ENCODE measurements around the gene PEAK1.

PEAK1 gene

GRCh38 chr15:77400258-77400657, 19.6 kb downstream of the PEAK1 start:
- no peak for DNase-seq

GRCh38 chr15:77398927-77399326, 21.0 kb downstream of the PEAK1 start:
- no peak for DNase-seq

GRCh38 chr15:77396692-77397091, 23.2 kb downstream of the PEAK1 start:
- no peak for DNase-seq

DNA sequence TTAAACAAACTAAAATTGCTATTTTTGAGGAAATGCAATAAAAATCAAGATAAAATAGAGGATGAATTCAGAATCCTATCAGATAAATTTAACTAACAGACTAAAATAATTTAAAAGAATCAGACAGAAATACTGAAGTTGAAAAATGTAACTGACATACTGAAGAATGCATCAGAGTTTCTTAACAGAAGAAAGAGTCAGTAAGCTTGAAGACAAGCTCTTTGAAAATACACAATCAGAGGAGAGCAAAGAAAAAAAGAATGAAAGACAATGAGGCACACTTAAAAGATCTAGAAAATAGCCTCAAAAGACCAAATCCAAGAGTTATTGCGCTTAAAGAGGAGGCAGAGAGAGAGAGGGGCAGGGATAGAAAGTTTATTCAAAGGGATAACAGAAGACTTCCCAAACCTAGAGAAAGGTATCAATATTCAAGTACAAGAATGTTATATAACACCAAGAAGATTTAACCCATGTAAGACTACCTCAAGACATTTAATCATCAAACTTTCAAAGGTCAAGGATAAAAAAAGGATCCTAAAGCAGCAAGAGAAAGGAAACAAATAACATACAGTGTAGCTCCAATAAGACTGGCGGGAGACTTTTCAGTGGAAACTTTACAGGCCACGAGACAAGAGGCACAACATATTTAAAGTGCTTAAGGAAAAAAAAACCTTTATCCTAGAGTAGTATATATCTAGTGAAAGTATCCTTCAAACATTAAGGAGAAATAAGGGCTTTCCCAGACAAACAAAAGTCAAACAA, 24.7 kb downstream of the PEAK1 start:
- DNase-seq = no peak

DNA sequence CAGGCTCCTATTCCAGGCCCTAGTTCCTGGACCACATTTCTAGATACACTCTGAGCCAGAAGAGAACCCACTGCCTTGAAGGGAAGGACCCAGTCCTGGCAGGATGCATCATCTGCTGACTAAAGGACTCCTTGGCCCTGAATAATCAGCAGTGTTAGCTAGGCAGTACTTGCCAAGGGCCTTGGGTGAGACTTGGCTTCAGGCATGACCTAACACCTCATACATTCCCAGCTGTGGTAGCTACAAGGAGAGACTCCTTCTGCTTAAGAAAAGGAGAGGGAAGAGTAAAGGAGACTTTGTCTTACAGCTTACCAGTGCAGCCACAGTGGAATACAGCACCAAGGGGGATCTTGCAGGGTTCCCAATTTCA, 26.4 kb downstream of the PEAK1 start:
- no peak for DNase-seq

- DNase-seq = no peak
Observed at GRCh38 chr15:77392762-77393470, 27.0 kb downstream of the PEAK1 start.

DNA sequence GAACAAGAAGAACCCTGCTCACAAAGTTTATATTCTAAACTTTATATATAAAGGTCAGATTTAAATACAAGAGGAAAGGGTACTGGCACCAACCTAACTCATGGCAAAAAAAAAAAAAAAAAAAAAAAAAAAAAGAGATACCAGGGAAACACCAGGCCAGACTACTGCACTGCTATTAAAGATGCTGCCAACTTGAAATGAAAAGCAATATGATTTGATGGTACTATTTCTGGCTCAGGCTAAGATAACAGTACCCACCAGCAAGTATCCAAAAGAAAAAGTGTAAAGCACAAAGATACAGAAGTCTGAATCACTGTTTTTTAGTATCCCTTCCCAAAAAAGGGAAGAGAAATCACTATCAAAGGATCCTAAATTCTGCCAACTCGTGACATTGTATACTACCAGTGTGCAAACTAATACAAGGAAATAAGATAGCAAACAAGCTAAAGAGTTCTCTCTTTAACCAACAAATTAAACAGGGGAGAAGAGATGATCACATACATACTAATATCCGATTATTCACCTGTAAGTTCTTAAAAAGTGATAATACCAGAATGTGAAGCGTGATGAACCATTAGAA, 28.4 kb downstream of the PEAK1 start:
- DNase-seq = no peak

DNA sequence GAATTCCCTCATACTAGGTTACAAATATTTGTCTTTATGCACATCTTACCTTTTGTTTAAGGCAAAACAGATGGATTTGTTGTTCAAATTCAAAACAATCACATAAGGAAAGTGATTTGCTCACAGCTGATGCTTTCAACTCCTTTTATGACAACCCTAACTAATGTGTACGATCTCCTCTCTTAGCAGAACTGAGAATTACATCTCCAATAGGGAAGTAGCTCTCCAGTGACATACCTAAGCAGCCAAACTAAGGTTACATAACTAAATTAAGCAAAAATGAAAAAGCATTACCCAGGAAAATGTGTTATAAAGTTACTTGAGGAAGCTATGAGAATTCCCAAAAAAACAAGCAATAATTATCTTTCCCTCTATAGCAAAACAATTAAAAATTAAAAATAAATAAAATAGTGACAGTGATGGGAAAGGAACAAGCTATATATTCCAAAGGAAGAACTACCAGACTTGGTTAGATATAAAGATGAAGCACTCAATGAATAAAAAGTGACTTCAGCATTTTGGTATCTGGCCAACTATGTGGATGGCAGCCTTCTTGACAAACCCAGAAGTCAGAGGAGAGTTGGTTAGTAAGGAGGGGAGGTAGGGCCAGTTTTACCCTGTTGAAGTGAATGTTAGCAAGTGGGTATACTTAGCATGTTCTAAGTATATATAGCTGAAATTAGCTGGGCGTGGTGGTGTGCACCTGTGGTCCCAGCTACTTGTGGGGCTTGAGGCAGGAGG, 32.4 kb downstream of the PEAK1 start:
- no peak for DNase-seq

DNA sequence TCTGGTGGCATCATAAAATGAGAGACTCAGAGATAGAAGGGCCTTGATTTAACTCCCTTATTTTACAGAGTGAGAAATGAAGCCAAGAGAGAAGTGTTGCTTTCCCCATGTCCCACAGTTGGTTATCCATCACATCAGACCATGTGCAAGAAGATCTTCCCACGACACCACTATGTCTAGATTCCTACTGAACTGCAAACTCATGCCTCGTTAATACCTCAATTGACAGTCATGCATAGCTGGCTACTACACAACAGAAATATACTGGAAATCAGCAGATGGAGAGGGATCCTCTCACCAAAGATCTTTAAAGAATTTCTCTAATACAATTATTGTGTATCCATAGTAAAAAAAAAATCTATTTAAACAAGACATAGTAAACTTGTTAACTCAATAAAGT, 33.3 kb downstream of the PEAK1 start:
- no peak for DNase-seq

DNA sequence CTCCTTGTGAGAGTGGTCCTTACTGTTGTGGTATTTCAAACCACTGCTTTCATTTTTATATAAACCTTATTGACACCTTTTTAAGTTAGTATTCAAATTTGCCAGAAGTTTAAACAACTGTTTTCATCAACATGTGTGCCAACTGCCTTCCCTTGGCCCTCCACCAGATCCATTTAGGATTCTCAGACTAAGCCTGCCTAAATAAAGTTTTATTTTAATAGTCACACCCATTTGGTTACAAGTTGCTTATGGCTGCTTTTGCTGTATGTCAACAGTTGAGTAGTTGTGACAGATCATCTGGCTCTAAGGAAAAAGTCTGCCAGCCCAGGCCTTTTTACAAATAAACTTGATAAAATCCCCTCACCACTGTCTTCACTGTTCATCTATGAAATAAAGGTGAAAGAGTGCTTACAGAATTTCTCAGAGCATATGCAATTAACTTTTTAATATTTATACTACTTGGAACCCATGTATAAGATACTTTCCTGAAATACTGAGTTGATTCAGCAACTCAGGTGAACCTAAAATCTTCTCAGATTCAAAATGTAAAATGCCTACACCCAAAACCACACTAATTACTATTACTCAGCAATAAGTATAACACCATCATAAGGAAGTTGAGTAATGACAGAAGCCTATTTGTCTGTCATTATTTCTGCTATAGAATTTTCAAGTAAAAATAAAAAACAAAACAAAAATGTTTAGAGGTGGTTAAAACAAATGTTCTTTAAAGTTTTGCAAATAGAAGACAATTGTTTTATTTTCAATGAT, 35.1 kb downstream of the PEAK1 start:
- DNase-seq = no peak

DNA sequence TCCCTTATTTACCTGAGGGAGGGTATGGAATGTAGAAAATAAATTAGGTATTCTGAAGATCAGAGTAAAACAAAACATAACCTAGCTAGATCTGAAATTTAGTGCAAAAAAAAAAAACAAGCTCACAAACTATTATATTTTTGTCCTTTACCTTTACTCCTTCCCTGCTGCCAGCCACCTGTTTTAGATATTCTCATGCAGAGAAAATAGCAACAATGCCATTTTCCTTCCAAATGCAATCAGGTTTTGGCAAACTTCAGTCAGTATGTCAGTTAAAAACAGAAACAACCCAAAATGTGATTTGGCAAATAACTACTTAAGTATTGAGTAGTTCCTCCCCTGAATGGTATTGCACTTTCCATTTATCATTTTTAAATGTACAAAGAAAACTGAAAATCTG, 35.8 kb downstream of the PEAK1 start:
- no peak for DNase-seq

- DNase-seq = no peak
Observed at GRCh38 chr15:77380033-77380432, 39.9 kb downstream of the PEAK1 start.

DNA sequence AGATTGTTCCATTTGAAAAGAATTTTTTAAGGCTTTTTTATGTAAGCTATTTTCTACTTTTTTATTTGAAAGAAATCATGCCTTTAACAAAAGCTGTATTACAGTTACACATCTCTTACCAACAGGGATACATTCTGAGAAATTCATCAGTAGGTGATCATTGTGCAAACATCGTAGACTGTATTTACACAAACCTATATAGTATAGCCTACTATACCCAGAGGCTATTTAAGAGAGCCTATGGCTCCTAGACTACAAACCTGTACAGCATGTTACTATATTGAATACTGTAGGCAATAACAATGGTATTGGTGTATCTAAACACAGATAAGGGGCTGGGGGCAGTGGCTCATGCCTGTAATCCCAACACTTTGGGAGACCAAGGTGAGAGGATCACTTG, 43.1 kb downstream of the PEAK1 start:
- DNase-seq = no peak

GRCh38 chr15:77375133-77375532, 44.8 kb downstream of the PEAK1 start:
- no peak for DNase-seq

DNA sequence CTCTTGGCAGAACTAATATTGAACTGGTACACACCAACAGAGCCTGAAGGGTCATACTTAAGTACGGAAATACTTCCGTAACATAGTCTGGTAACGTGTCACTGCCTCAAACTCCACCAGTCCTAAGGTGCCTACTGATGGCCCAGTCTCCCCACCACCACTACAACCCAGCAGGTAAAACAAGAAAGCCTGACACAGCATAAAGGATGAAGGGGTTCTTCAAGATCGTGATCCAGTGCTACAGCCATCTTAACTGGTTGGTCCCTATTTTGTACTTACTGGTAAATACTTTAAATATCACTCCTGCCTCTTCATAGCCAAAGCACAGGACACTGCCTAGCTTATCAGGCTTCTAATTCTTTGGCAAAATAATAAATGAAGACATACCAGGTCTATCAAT, 46.5 kb downstream of the PEAK1 start:
- no peak for DNase-seq

- no peak for DNase-seq
Observed at GRCh38 chr15:77371850-77372563, 47.9 kb downstream of the PEAK1 start.

GRCh38 chr15:77370580-77370979, 49.3 kb downstream of the PEAK1 start:
- DNase-seq = no peak

DNA sequence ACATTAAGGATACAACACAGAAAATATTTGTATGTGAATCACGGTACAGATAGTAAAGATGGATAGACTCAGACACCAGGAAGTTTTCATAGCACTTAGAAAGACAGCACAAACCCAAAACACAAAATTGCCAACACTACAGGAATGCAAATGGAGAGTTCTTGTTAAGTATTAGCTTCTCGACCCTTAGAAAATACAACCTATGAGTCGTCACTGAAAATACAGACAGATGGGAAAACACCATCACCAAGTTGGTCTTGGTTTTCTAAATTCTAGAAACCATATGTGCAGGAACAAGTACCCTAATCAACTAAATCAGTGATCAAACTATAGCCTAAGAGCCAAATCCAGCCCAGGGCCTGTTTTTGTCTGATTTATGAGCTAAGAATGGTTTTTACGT, 50.7 kb downstream of the PEAK1 start:
- no peak for DNase-seq

GRCh38 chr15:77367631-77368030, 52.3 kb downstream of the PEAK1 start:
- no peak for DNase-seq

DNA sequence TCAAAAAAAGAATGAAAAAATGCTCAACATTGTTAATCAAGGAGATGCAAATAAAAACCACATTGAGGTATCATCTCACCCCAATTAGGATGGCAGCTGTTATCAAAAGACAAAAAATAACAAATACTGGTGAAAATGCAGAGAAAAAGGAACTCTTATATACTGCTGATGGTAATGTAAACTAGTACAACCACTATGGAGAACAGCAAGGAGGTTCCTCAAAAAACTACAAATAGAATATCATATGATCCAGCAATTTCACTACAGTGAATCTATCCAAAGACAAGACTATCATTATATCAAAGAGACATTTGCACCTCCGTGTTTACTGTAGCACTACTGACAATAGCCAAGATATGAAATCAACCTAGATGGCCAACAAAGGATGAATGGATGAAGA, 58.4 kb downstream of the PEAK1 start:
- DNase-seq = no peak

- DNase-seq = no peak
Observed at GRCh38 chr15:77358545-77359240, 61.2 kb downstream of the PEAK1 start.

- DNase-seq = no peak
Observed at GRCh38 chr15:77356305-77356704, 63.6 kb downstream of the PEAK1 start.
